ENCODE data around the gene PSME2.
A peak's percentile ranks its signal among the peaks of the same experiment; 100 is the strongest.

Gene PSME2

GRCh38 chr14:24117179-24117578 lies 29.2 kb downstream of the PSME2 start:
- H3K9ac ChIP-seq (ENCODE audit: low read depth, low read length), result no peak overlapping the region
- peaks cover 49% of the 10 kb centered on the region for H3K36me3 ChIP-seq (ENCODE audit: insufficient read depth, low read length)
- WGBS, result 91% methylated on average over 6 of the region's 6 CpGs
- H3K9me3 ChIP-seq (ENCODE audit: insufficient read depth, low read depth, low read length), result no peaks in the 10 kb centered on the region
- H3K4me1 ChIP-seq (ENCODE audit: insufficient read depth, low read length), result peaks cover 5% of the 10 kb centered on the region; the same call in 1 of the 2 replicates
- H3K4me3 ChIP-seq (ENCODE audit: low read length), result no peak overlapping the region
- no peaks in the 10 kb centered on the region for H3K27me3 ChIP-seq (ENCODE audit: insufficient read depth, low read length)
- no peak overlapping the region for H3K27ac ChIP-seq (ENCODE audit: low read depth, low read length)

DNA sequence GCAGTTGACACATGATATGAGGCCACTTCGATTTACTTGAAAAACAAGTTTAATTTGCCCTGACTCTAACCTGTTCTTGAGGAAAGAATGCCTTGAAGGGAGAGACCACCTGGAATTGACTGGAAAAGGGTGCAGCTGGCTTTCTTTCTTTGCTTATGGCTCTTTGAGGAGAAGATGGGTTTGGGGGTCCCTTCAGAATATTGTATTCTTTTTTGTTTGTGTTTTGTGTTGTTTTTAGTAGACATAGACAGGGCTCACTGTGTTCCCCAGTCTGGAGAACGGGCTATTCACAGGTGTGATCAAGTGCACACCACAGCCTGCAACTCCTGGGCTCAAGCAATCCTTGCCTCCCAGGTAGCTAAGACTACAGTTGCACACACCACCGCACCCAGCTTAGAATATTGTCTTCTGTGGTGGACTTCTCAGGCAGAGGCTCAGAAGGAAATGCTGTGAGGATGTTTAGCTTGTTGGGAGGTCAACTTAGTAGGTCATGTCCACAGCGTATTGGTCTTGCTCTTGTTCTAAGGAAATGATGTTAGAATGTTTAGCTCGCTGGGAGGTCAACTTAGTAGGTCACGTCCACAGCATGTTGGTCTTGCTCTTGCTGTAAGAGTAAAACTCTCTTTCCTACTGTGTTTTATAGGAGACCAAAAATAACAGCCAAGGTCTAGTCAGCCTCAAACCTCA lies 30.1 kb downstream of the PSME2 start:
- no peak overlapping the region for H3K27ac ChIP-seq (ENCODE audit: low read depth, low read length)
- peaks cover 5% of the 10 kb centered on the region; the same call in 1 of the 2 replicates for H3K4me1 ChIP-seq (ENCODE audit: insufficient read depth, low read length)
- 93% methylated on average over 6 of the region's 6 CpGs for WGBS
- H3K4me3 ChIP-seq (ENCODE audit: low read length), result peak overlapping the region; percentile 89
- no peaks in the 10 kb centered on the region for H3K27me3 ChIP-seq (ENCODE audit: insufficient read depth, low read length)
- H3K36me3 ChIP-seq (ENCODE audit: insufficient read depth, low read length), result peaks cover 44% of the 10 kb centered on the region
- H3K9ac ChIP-seq (ENCODE audit: low read depth, low read length), result 0 out of 2 replicates have a peak overlapping the region, but pooled peaks have one; percentile 67
- H3K9me3 ChIP-seq (ENCODE audit: insufficient read depth, low read depth, low read length), result no peaks in the 10 kb centered on the region

- WGBS, result 8% methylated on average over 14 of the region's 14 CpGs
- no peaks in the 10 kb centered on the region for H3K9me3 ChIP-seq (ENCODE audit: insufficient read depth, low read depth, low read length)
- no peaks in the 10 kb centered on the region for H3K27me3 ChIP-seq (ENCODE audit: insufficient read depth, low read length)
- peak overlapping the region; percentile 89 for H3K4me3 ChIP-seq (ENCODE audit: low read length)
- H3K4me1 ChIP-seq (ENCODE audit: insufficient read depth, low read length), result peaks cover 5% of the 10 kb centered on the region; the same call in 1 of the 2 replicates
- peak overlapping the region; percentile 53; the same call in 1 of the 2 replicates for H3K27ac ChIP-seq (ENCODE audit: low read depth, low read length)
- H3K9ac ChIP-seq (ENCODE audit: low read depth, low read length), result peak overlapping the region; percentile 67
- peaks cover 37% of the 10 kb centered on the region for H3K36me3 ChIP-seq (ENCODE audit: insufficient read depth, low read length)
These were observed 30.8 kb downstream of the PSME2 start for GRCh38 chr14:24115422-24116127.

- H3K9ac ChIP-seq (ENCODE audit: low read depth, low read length), result peak within 1 kb of the TSS; percentile 79
- H3K36me3 ChIP-seq (ENCODE audit: insufficient read depth, low read length), result peaks cover 32% of the 10 kb centered on the region
- peak within 1 kb of the TSS; percentile 89 for H3K4me3 ChIP-seq (ENCODE audit: low read length)
- no peaks in the 10 kb centered on the region for H3K27me3 ChIP-seq (ENCODE audit: insufficient read depth, low read length)
- H3K4me1 ChIP-seq (ENCODE audit: insufficient read depth, low read length), result peaks cover 5% of the 10 kb centered on the region; the same call in 1 of the 2 replicates
- WGBS, result under 1% methylated on average over 57 of the region's 65 CpGs
- H3K9me3 ChIP-seq (ENCODE audit: insufficient read depth, low read depth, low read length), result no peaks in the 10 kb centered on the region
- peak within 1 kb of the TSS; percentile 94 for H3K27ac ChIP-seq (ENCODE audit: low read depth, low read length)
These were observed 31.6 kb downstream of the PSME2 start, which contains the start of the genes DCAF11 and NRL for GRCh38 chr14:24114532-24115421. Gene DCAF11 (plus strand): TSS chr14:24114777. CDS start chr14:24115595, 818 bp downstream. Gene NRL (minus strand): TSS chr14:24114949. CDS start chr14:24082848, 32,101 bp downstream.

- Histone ChIP-seq H3K4me1 (ENCODE audit: insufficient read depth, low read length) (peaks cover 5% of the 10 kb centered on the region; the same call in 1 of the 2 replicates), H3K4me3 (ENCODE audit: low read length) (peak overlapping the region; percentile 89), H3K27me3 (ENCODE audit: insufficient read depth, low read length) (no peaks in the 10 kb centered on the region), H3K9me3 (ENCODE audit: insufficient read depth, low read depth, low read length) (no peaks in the 10 kb centered on the region), H3K27ac (ENCODE audit: low read depth, low read length) (peak overlapping the region; percentile 94), H3K9ac (ENCODE audit: low read depth, low read length) (peak overlapping the region; percentile 70), H3K36me3 (ENCODE audit: insufficient read depth, low read length) (peaks cover 24% of the 10 kb centered on the region)
- under 1% methylated on average over 42 of the region's 42 CpGs for WGBS
These were observed 32.4 kb downstream of the PSME2 start for GRCh38 chr14:24113801-24114531.

DNA sequence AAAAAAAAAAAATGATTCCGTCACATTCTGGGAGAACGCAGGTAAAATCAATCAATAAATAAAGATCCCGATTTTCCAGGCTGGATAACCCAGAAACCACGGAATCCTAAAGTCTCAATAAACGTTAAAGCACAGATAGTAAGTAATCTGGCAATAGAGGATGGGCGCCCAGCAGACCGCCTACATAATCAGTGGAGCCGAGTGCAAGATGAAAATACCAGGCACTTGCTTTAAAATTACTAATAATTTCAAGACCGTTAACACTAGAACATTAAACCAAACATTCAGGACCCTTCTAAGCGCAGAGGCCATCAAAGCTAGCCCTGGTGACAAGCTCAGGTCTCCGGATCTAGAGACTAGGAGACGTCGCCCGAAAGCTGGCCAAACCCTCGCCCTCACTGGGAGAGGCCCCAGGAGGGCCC lies 33.0 kb downstream of the PSME2 start:
- H3K9ac ChIP-seq (ENCODE audit: low read depth, low read length), result peak overlapping the region; percentile 70
- no peaks in the 10 kb centered on the region for H3K27me3 ChIP-seq (ENCODE audit: insufficient read depth, low read length)
- peak overlapping the region; percentile 89 for H3K4me3 ChIP-seq (ENCODE audit: low read length)
- H3K4me1 ChIP-seq (ENCODE audit: insufficient read depth, low read length), result peaks cover 5% of the 10 kb centered on the region; the same call in 1 of the 2 replicates
- peaks cover 19% of the 10 kb centered on the region for H3K36me3 ChIP-seq (ENCODE audit: insufficient read depth, low read length)
- H3K27ac ChIP-seq (ENCODE audit: low read depth, low read length), result peak overlapping the region; percentile 94; the same call in 1 of the 2 replicates
- H3K9me3 ChIP-seq (ENCODE audit: insufficient read depth, low read depth, low read length), result no peaks in the 10 kb centered on the region
- WGBS, result 19% methylated on average over 15 of the region's 15 CpGs

- no peaks in the 10 kb centered on the region; the same call in 1 of the 2 replicates for H3K4me1 ChIP-seq (ENCODE audit: insufficient read depth, low read length)
- H3K4me3 ChIP-seq (ENCODE audit: low read length), result no peak overlapping the region
- 100% methylated on average over 1 of the region's 1 CpG for whole genome bisulfite sequencing
- H3K36me3 ChIP-seq (ENCODE audit: insufficient read depth, low read length), result no peaks in the 10 kb centered on the region
- no peaks in the 10 kb centered on the region for H3K9me3 ChIP-seq (ENCODE audit: insufficient read depth, low read depth, low read length)
- no peak overlapping the region for H3K27ac ChIP-seq (ENCODE audit: low read depth, low read length)
- no peak overlapping the region for H3K9ac ChIP-seq (ENCODE audit: low read depth, low read length)
- no peaks in the 10 kb centered on the region for H3K27me3 ChIP-seq (ENCODE audit: insufficient read depth, low read length)
These were observed 35.9 kb downstream of the PSME2 start for GRCh38 chr14:24110523-24110922.

DNA sequence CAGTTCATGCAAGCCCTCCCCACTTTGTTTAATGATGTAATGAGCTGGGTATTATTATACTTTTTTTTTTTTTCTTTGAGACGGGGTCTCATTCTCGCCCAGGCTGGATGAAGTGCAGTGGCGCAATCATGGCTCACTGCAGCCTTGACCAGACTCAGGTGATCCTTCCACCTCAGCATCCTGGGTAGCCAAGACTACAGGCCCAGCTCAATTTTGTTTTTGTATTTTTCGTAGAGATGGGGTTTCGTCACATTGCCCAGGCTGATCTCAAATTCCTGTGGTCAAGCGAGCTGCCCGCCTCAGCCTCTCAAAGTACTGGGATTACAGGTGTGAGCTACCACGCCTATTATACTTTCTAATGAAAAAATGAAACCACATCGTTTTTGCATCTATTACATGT lies 36.4 kb downstream of the PSME2 start:
- 88% methylated on average over 9 of the region's 9 CpGs for WGBS
- H3K27ac ChIP-seq (ENCODE audit: low read depth, low read length), result no peak overlapping the region
- no peaks in the 10 kb centered on the region for H3K4me1 ChIP-seq (ENCODE audit: insufficient read depth, low read length)
- no peaks in the 10 kb centered on the region for H3K27me3 ChIP-seq (ENCODE audit: insufficient read depth, low read length)
- H3K9ac ChIP-seq (ENCODE audit: low read depth, low read length), result no peak overlapping the region
- H3K36me3 ChIP-seq (ENCODE audit: insufficient read depth, low read length), result no peaks in the 10 kb centered on the region
- H3K9me3 ChIP-seq (ENCODE audit: insufficient read depth, low read depth, low read length), result no peaks in the 10 kb centered on the region
- H3K4me3 ChIP-seq (ENCODE audit: low read length), result no peak overlapping the region

DNA sequence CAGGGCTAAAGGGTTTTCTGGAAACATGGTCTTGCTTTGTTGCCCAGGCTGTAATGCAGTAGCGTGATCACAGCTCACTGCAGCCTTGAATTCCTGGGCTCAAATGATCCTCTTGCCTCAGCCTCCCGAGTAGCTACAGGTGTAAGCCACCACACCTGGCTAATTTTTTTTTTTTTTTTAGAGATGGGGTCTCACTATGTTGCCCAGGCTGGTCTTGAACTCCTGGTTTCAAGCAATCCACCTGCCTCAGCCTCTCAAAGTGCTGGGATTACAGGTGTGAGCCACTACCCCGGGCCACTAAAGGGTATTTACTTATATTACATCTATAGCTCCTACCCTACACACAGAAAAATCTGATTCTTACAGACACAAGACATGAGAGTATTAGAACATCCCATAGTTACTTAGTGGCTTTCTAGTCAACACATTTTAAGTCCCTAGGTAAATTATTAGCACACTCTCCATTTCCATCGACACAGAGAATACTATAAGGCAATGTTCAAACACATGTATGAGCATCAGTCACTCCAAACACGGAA lies 38.0 kb downstream of the PSME2 start:
- no peak overlapping the region for H3K27ac ChIP-seq (ENCODE audit: low read depth, low read length)
- WGBS, result 57% methylated on average over 5 of the region's 5 CpGs
- peaks cover 5% of the 10 kb centered on the region; the same call in 1 of the 2 replicates for H3K9me3 ChIP-seq (ENCODE audit: insufficient read depth, low read depth, low read length)
- no peak overlapping the region for H3K4me3 ChIP-seq (ENCODE audit: low read length)
- H3K36me3 ChIP-seq (ENCODE audit: insufficient read depth, low read length), result peaks cover 7% of the 10 kb centered on the region
- no peaks in the 10 kb centered on the region for H3K4me1 ChIP-seq (ENCODE audit: insufficient read depth, low read length)
- H3K27me3 ChIP-seq (ENCODE audit: insufficient read depth, low read length), result no peaks in the 10 kb centered on the region
- no peak overlapping the region for H3K9ac ChIP-seq (ENCODE audit: low read depth, low read length)
